ENCODE results near the gene PLCB1.

DNA sequence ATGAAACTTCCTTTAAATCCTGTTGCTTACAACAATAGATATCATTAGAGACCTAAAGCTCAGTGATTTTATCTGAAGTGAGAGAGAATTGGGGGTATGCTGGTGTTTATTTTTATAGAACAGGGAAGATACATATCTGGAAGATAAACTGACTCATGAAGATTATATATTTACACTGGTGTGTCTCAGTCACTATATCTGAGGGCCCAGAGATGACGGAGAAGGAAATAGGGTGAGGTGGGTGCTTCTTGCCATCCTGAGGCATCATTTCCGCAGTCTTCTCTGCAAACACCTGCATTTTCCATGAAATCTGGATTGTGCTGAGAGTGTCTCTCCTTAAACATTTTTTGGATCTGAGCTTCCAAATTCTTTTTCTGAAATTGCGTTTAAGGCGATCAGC, 5.9 kb upstream of the PLCB1 start:
- TF ChIP-seq REST (IDR thresholded peaks at IDR 0.05; ENCODE audit: unreplicated experiment) (no peak), EZH2phosphoT487 (IDR thresholded peaks at IDR 0.05; ENCODE audit: unreplicated experiment) (no peak), CTCF (conservative IDR thresholded peaks at IDR 0.05; ENCODE audit: low read depth in 2 of 2) (no peak), EZH2 (IDR thresholded peaks at IDR 0.05; ENCODE audit: low read depth, unreplicated experiment) (no peak), CREB1 (CRISPR knock-in tag; IDR thresholded peaks at IDR 0.05; ENCODE audit: low read depth) (no peak), POLR2AphosphoS5 (IDR thresholded peaks at IDR 0.05; ENCODE audit: low read depth) (no peak), NANOG (IDR thresholded peaks at IDR 0.05; ENCODE audit: borderline replicate concordance) (no peak), ZNF114 (CRISPR knock-in tag; IDR thresholded peaks at IDR 0.05) (no peak)
